Measurements from ENCODE around the gene EFCAB12.

DNA sequence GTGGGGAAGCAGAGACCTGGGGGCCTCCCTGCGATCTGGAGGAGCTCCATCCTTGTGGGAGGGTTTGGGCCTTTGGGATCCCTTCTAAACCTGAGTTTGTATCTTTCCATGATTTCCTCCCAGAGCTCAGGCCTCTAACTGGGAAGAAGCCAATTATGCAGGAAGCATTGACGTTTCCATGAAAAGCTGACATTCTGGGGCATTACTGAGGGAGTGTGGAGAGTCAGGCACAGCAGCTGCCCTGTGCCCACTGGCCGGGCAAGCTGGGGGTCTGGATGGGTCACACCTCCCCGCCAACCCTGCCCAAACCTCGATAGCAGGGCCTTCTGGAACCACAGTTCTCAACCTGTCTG is 74.9 kb downstream of the EFCAB12 start:
- no peak for TF ChIP-seq RAD21 (conservative IDR thresholded peaks at IDR 0.05 in 1 of 2, IDR thresholded peaks at IDR 0.05 in 1 of 2)
- TF ChIP-seq, protein P1, sequence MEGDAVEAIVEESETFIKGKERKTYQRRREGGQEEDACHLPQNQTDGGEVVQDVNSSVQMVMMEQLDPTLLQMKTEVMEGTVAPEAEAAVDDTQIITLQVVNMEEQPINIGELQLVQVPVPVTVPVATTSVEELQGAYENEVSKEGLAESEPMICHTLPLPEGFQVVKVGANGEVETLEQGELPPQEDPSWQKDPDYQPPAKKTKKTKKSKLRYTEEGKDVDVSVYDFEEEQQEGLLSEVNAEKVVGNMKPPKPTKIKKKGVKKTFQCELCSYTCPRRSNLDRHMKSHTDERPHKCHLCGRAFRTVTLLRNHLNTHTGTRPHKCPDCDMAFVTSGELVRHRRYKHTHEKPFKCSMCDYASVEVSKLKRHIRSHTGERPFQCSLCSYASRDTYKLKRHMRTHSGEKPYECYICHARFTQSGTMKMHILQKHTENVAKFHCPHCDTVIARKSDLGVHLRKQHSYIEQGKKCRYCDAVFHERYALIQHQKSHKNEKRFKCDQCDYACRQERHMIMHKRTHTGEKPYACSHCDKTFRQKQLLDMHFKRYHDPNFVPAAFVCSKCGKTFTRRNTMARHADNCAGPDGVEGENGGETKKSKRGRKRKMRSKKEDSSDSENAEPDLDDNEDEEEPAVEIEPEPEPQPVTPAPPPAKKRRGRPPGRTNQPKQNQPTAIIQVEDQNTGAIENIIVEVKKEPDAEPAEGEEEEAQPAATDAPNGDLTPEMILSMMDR (IDR thresholded peaks at IDR 0.05), result no peak
- no peak for TF ChIP-seq RNF2 (IDR thresholded peaks at IDR 0.05; ENCODE audit: borderline replicate concordance, low read depth)
- TF ChIP-seq, protein P2, sequence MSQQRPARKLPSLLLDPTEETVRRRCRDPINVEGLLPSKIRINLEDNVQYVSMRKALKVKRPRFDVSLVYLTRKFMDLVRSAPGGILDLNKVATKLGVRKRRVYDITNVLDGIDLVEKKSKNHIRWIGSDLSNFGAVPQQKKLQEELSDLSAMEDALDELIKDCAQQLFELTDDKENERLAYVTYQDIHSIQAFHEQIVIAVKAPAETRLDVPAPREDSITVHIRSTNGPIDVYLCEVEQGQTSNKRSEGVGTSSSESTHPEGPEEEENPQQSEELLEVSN (IDR thresholded peaks at IDR 0.05; ENCODE audit: borderline replicate concordance, low read depth), result no peak
- no peak for TF ChIP-seq EP300 (IDR thresholded peaks at IDR 0.05)

All from A549 (cell line).